Ovary (tissue), 9 donors: ENCODE measurements around the gene EGLN2. TPM values are rescaled to one million over a fixed set of nuclear protein-coding genes. Genes with fewer than 3 reads are reported as not detected.

Experiments used
- DNase-seq, 5 donors: peaks; one replicate each; pipeline ENCODE4 v3.0.0-alpha.2; 2019 to 2020
- H3K27ac ChIP-seq, 2 donors: fragments of 200-600 bp; one replicate each; pipeline versions ENCODE4 v1.5.1 to v1.8.0; 2019 to 2022
- H3K27me3 ChIP-seq: fragments of 200-600 bp; one replicate; pipeline ENCODE4 v1.8.0; 2022
- H3K36me3 ChIP-seq: fragments of 200-600 bp; sonication (generic); one replicate; pipeline ENCODE4 v1.5.1; 2019
- H3K4me1 ChIP-seq: one replicate; pipeline ENCODE4 v1.8.1; 2013; ENCODE audit warnings: mild to moderate bottlenecking, moderate library complexity; ENCODE audit not compliant: insufficient read depth
- H3K4me3 ChIP-seq: fragments of 200-600 bp; sonication (generic); one replicate; pipeline ENCODE4 v1.5.1; 2017
- H3K9me3 ChIP-seq, 2 donors: fragments of 200-600 bp in 1 of 2; sonication (generic) in 1 of 2; one replicate each; pipeline versions ENCODE4 v1.5.1 to v1.8.1; 2013 to 2019; ENCODE audit warnings: mild to moderate bottlenecking in 1 of 2, moderate library complexity in 1 of 2
- EP300 ChIP-seq: sonication (generic); formaldehyde crosslinking; IDR thresholded peaks from one replicate; pipeline ENCODE4 v1.6.1; 2017; ENCODE audit warnings: antibody characterized with exemption
- POLR2A ChIP-seq: fragments of 450-650 bp; IDR thresholded peaks from one replicate; pipeline ENCODE4 v1.6.1; 2017; ENCODE audit warnings: antibody characterized with exemption, mild to moderate bottlenecking, moderate library complexity
- WGBS, 3 donors: extraction: QIAGEN DNeasy Blood & Tissue Kit in 1 of 3; methylation state at CpG; one replicate each; pipeline versions ENCODE4 v1.1.5 to v1.1.7; 2013 to 2017; 5-methylcytosine and 5-hydroxymethylcytosine counted together
- intact Hi-C, 4 donors: fragments of 100-400 bp; cut with DNase I; formaldehyde crosslinking; loops; one replicate each; pipeline versions ENCODE4 v1.11.0 to v1.15.1; 2022 to 2023
- polyA plus RNA-seq, 2 donors: library from polyadenylated mRNA; stranded (reverse); fragments of 200-250 nt in 1 of 2; fragments of 350-450 nt in 1 of 2; fragmentation: Illumina TruSeq in 1 of 2; extraction: RNeasy Lipid Tissue Mini Kit (QIAGEN cat#74804) in 1 of 2; gene quantifications; one replicate each; pipeline ENCODE4 v1.2.3, GENCODE V29; 2013 to 2014
- total RNA-seq, 7 donors: library from RNA; depleted of rRNA in 2 of 7; stranded (reverse); fragments of >200 nt in 2 of 7; fragmentation: NEBNext Ultra II Directional in 3 of 7; extraction: Animal tissue kit (Norgen Biotek cat#: 25700) in 3 of 7; gene quantifications; one replicate each; pipeline versions ENCODE4 v1.1.0 to v1.2.4, GENCODE V29; 2016 to 2023
- TF ChIP-seq, protein P1 (sequence below), 3 donors: fragments of 450-650 bp in 2 of 3; fragments of 200-600 bp in 1 of 3; IDR thresholded peaks; one replicate each; pipeline versions ENCODE4 v1.5.1 to v1.8.0; 2016 to 2022; ENCODE audit warnings: antibody characterized with exemption in 3 of 3, mild to moderate bottlenecking in 1 of 3
- donor health status: DM: no; HTN: no; CAD: no; lungs with moderate emphysema.
- donor health status: DM: no; HTN: no; CAD: no.
- donor health status: Bipolar disorder and iron deficiency.
- donor health status: DM: yes; HTN: yes; CAD: no.
- donor health status: DM: no; HTN: no; CAD: no.
- donor health status: DM: yes; HTN: yes; CAD: no.

The EGLN2 gene
- total and polyA plus RNA-seq, 9 donors: 43.6 to 121 (median 95.8) TPM

DNA sequence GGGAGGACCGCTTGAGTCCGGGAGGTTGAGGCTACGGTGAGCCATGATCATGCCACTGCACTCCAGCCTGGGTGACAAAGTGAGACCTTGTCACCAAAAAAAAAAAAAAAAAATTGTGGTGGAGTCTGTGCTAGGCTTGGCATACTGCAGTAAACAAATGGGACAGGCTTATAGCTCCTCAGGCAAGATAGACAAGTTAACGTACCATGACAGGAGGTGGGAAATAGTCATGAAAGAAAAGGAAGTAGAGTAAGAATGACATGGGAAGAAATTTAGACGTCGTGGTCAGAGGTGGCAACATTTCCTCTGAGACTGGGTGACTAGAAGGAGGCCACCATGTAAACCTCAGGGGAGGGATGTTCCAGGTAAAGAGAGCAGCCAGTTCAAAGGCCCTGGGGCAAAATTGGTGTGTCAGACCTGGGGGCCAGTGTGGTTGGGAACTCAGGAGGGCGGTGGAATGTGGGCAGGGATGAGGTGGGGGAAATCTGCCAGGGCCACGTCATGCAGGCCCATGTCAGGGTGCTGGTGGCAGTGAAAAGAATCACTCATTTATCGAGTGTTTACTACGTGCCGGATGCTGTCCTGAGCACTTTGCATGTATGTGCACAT lies 42.4 kb upstream of the EGLN2 start:
- TF ChIP-seq, protein P1, sequence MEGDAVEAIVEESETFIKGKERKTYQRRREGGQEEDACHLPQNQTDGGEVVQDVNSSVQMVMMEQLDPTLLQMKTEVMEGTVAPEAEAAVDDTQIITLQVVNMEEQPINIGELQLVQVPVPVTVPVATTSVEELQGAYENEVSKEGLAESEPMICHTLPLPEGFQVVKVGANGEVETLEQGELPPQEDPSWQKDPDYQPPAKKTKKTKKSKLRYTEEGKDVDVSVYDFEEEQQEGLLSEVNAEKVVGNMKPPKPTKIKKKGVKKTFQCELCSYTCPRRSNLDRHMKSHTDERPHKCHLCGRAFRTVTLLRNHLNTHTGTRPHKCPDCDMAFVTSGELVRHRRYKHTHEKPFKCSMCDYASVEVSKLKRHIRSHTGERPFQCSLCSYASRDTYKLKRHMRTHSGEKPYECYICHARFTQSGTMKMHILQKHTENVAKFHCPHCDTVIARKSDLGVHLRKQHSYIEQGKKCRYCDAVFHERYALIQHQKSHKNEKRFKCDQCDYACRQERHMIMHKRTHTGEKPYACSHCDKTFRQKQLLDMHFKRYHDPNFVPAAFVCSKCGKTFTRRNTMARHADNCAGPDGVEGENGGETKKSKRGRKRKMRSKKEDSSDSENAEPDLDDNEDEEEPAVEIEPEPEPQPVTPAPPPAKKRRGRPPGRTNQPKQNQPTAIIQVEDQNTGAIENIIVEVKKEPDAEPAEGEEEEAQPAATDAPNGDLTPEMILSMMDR (IDR thresholded peaks at IDR 0.05): no peak
- TF ChIP-seq POLR2A (no peak), EP300 (no peak)
- Histone ChIP-seq H3K36me3 (no peaks in the 10 kb centered on the region), H3K27me3 (no peaks in the 10 kb centered on the region), H3K4me1 (peaks cover 13% of the 10 kb centered on the region), H3K27ac (no peak overlapping the region), H3K4me3 (no peak overlapping the region), H3K9me3 (no peaks in the 10 kb centered on the region)
- DNase-seq: no peak
- 79 to 89% (median 86%) methylated on average over 10 to 11 of the region's 11 CpGs for WGBS, 3 donors
- intact Hi-C loops: no loop called here

DNA sequence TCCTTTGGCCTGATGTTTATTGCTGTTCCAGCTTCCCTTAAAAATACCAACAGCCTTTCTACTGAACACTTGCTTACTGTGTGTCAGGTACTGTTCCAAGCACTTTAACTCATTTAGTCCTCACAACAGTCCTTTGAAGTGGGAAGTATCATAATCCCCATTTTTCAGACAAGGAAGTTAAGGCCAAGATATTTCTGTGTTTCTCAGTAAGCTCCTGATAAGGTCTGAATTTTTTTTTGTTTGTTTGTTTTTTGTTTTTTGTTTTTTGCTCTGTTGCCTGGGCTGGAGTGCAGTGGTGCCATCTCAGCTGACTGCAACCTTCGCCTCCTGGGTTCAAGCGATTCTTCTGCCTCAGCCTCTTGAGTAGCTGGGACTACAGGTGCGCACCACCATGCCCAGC lies 40.5 kb upstream of the EGLN2 start:
- Histone ChIP-seq H3K4me3 (no peak overlapping the region), H3K9me3 (no peaks in the 10 kb centered on the region), H3K36me3 (no peaks in the 10 kb centered on the region), H3K4me1 (peaks cover 10% of the 10 kb centered on the region), H3K27ac (no peak overlapping the region), H3K27me3 (no peaks in the 10 kb centered on the region)
- DNase-seq: no peak
- intact Hi-C loops: no loop called here
- TF ChIP-seq, protein P1 (IDR thresholded peaks at IDR 0.05): no peak
- TF ChIP-seq POLR2A (no peak), EP300 (no peak)
- WGBS, 3 donors: 98% methylated on average over 3 of the region's 3 CpGs

DNA sequence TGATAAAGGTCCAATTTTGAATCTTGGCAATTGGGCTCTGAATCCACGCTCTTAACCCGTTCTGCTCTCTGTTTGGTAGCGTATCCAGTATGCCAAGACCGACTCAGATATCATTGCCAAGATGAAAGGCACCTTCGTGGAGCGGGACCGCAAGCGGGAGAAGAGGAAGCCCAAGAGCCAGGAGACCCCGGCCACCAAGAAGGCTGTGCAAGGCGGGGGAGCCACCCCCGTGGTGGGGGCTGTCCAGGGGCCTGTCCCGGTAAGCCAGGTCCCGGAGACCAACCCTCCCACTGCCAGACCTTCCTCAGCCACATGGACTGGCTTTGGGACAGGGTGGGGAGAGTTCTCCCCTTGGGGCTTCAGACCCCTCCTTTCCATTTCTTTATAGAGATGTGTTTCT lies 39.6 kb upstream of the EGLN2 start:
- no peak overlapping the region for H3K27ac ChIP-seq
- H3K9me3 ChIP-seq: no peaks in the 10 kb centered on the region
- no peak overlapping the region for H3K4me3 ChIP-seq
- peaks cover 6% of the 10 kb centered on the region for H3K4me1 ChIP-seq
- no peaks in the 10 kb centered on the region for H3K36me3 ChIP-seq
- H3K27me3 ChIP-seq: no peaks in the 10 kb centered on the region
- no peak for DNase-seq
- TF ChIP-seq, protein P1 (IDR thresholded peaks at IDR 0.05): no peak
- 89 to 90% (median 90%) methylated on average over 13 of the region's 13 CpGs for WGBS, 3 donors
- intact Hi-C loops: no loop called here

DNA sequence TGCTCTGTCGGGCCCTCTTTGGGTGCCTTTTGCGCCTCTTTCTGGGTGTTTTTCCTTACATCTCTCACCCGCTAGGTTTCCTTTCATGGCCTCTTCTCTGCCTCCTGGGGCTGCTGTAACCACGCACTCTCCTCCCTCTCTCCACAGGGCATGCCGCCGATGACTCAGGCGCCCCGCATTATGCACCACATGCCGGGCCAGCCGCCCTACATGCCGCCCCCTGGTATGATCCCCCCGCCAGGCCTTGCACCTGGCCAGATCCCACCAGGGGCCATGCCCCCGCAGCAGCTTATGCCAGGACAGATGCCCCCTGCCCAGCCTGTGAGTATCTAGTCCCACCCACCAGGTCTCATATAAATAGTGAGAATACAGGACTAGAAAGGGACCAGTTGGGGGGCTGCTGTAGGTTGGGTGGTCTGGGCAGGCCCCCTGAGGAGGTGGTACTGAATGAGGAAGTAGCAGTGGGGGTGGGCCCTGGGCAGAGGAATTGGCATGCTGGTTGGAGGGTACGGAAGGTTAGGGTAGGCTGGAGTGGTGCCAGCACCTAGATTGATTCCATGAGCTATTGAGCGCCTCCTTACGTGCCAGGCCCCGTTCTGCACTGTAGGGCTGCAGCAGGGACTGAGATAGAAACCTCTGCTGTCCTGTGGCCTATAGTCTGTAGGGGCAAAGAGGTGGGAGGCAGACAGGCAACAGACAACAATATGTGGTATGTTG lies 36.1 kb upstream of the EGLN2 start:
- Histone ChIP-seq H3K27ac (no peak overlapping the region), H3K4me1 (no peaks in the 10 kb centered on the region), H3K9me3 (no peaks in the 10 kb centered on the region), H3K36me3 (no peaks in the 10 kb centered on the region), H3K27me3 (no peaks in the 10 kb centered on the region), H3K4me3 (no peak overlapping the region)
- intact Hi-C loops: no loop called here
- TF ChIP-seq EP300 (no peak), POLR2A (no peak)
- TF ChIP-seq, protein P1 (IDR thresholded peaks at IDR 0.05): no peak
- no peak for DNase-seq
- WGBS, 3 donors: 88 to 91% (median 89%) methylated on average over 16 to 17 of the region's 17 CpGs
